Stimulated activated CD4-positive, alpha-beta T cell treated with anti-CD3 and anti-CD28 coated beads, Interleukin-4, amount 100 ng/mL, for 1 hour (primary cell): ENCODE data around the gene KCNMA1.

Experiments used
- DNase-seq: peaks from one replicate; pipeline ENCODE4 v3.0.0-alpha.2; 2020

Gene KCNMA1

DNA sequence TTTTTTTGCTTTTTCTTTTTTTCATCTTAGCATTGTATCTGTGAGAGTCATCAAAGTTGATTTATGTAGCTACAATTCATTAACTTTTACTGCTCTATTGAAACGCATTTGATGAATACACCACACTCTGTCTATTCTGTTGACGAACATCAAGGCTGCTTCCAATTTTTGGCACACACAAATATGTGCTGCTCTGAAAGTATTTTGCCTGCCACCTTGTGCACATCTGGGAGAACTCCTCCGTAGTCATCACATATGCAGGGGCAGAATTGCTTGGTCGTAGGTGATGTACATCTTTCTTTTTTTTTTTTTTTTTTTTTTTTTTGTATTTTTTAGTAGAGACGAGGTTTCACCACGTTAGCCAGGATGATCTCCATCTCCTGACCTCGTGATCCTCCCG lies 796.8 kb downstream of the KCNMA1 start:
- DNase-seq = no peak

DNA sequence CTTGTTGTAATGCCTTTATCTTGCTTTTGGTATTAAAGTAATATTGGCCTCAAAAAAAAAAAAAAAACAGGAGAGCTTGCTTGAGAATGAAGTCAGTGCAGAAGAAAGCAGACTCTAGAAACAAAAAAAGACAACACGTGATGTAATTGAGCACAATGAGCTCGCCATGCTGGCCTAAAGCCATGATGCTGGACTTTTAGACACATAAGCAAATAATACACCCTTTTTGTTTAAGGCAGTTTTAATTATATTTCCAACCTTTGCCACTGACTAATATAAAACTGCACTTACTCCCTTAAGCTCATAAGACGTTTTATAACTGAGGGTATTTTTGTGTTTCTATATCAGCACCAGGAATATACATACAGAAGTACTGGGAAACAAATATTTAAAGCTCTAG lies 798.3 kb downstream of the KCNMA1 start:
- no peak for DNase-seq

DNA sequence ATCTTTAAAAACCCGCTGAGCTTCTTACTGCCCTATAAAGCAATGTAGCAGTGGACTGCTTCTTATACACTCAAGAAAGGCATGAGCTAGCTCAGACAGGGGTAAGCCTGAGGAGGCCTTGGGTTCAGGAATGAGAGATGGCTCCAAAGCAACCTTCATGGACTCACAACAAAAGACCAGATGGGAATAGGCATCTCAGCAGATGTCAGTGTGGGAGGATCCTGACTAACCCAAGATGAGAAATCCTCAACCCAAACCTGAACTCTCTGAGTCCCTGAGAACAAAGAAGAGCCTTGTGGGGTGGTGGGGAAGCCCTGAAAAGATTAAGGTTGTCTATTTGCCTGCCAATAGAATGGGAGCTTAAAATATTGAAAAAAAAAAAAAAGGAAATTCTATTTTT lies 807.4 kb downstream of the KCNMA1 start:
- no peak for DNase-seq

DNA sequence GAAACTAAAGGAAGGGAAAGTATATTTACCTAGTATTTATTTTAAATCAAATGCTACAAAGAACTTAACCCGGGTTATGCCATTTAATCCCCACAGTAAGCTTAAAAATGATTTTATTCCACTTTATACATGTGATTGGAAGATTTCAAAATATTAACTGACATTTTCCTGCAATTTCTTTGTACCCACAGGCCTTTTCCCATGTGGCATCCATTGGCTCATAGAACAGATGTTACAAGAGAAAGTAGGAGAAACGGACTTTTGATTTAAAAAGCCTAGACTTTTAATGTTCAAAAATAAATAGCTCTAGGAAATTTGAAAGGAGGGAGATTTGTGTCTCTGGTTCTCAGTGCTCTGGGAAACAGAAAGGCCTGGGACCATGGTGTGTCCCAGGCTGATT lies 807.9 kb downstream of the KCNMA1 start:
- no peak for DNase-seq
